ENCODE data around the gene MAST4.
"Not testable (repeated sequence)": the region's sequence is repeated elsewhere in the genome, so short reads cannot be mapped to it uniquely, and the experiment has no call there.

MAST4 gene

GRCh38 chr5:66814146-66814991 is 218.2 kb downstream of the MAST4 start:
- DNase-seq: no peak

GRCh38 chr5:66818304-66818934 is 222.2 kb downstream of the MAST4 start:
- no peak for DNase-seq

- DNase-seq: no peak
Measured at GRCh38 chr5:66818935-66819328, 222.7 kb downstream of the MAST4 start.

- no peak for DNase-seq
Measured at GRCh38 chr5:66820630-66821207, 224.5 kb downstream of the MAST4 start.

GRCh38 chr5:66821688-66822429 is 225.7 kb downstream of the MAST4 start:
- DNase-seq: no peak

- DNase-seq: not testable (repeated sequence)
Measured at GRCh38 chr5:66822906-66823305, 226.7 kb downstream of the MAST4 start.

- no peak for DNase-seq
Measured at GRCh38 chr5:66824476-66824875, 228.3 kb downstream of the MAST4 start.

GRCh38 chr5:66826263-66826662 is 230.1 kb downstream of the MAST4 start:
- no peak for DNase-seq

- no peak for DNase-seq
Measured at GRCh38 chr5:66826696-66827095, 230.5 kb downstream of the MAST4 start.

- no peak for DNase-seq
Measured at GRCh38 chr5:66828046-66828547, 231.9 kb downstream of the MAST4 start.

- peak; percentile 50 for DNase-seq
Measured at GRCh38 chr5:66828548-66829357, 232.6 kb downstream of the MAST4 start.

GRCh38 chr5:66829358-66829674 is 233.1 kb downstream of the MAST4 start:
- no peak for DNase-seq

GRCh38 chr5:66829826-66830225 is 233.6 kb downstream of the MAST4 start:
- DNase-seq: no peak

GRCh38 chr5:66830636-66831035 is 234.4 kb downstream of the MAST4 start:
- no peak for DNase-seq

GRCh38 chr5:66839636-66840185 is 243.5 kb downstream of the MAST4 start:
- DNase-seq: no peak

- no peak for DNase-seq
Measured at GRCh38 chr5:66840511-66841013, 244.4 kb downstream of the MAST4 start.

GRCh38 chr5:66841264-66841663 is 245.1 kb downstream of the MAST4 start:
- no peak for DNase-seq

- no peak for DNase-seq
Measured at GRCh38 chr5:66842540-66842939, 246.3 kb downstream of the MAST4 start.

- no peak for DNase-seq
Measured at GRCh38 chr5:66843065-66843464, 246.9 kb downstream of the MAST4 start.

- DNase-seq: no peak
Measured at GRCh38 chr5:66848749-66849641, 252.8 kb downstream of the MAST4 start.

GRCh38 chr5:66849803-66850202 is 253.6 kb downstream of the MAST4 start:
- no peak for DNase-seq
